ENCODE results near the gene APH1A. TPM values are rescaled to one million over a fixed set of nuclear protein-coding genes. Genes with fewer than 3 reads are reported as not detected.

APH1A gene
- total RNA-seq, 4 donors from 2014 or later = 40.3 to 68.9 (median 49.5) TPM

- H3K36me3 ChIP-seq = peaks cover 0 to 43% of the 10 kb centered on the region in 2 donors
- no peaks in the 10 kb centered on the region for H3K27me3 ChIP-seq
- TF ChIP-seq, protein P1, sequence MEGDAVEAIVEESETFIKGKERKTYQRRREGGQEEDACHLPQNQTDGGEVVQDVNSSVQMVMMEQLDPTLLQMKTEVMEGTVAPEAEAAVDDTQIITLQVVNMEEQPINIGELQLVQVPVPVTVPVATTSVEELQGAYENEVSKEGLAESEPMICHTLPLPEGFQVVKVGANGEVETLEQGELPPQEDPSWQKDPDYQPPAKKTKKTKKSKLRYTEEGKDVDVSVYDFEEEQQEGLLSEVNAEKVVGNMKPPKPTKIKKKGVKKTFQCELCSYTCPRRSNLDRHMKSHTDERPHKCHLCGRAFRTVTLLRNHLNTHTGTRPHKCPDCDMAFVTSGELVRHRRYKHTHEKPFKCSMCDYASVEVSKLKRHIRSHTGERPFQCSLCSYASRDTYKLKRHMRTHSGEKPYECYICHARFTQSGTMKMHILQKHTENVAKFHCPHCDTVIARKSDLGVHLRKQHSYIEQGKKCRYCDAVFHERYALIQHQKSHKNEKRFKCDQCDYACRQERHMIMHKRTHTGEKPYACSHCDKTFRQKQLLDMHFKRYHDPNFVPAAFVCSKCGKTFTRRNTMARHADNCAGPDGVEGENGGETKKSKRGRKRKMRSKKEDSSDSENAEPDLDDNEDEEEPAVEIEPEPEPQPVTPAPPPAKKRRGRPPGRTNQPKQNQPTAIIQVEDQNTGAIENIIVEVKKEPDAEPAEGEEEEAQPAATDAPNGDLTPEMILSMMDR (IDR thresholded peaks at IDR 0.05) = peak in 2 of 4 experiments; percentile 19
- peak; percentile 68 to 74 for TF ChIP-seq POLR2A (IDR thresholded peaks at IDR 0.05)
- no peak for TF ChIP-seq EP300 (IDR thresholded peaks at IDR 0.05)
- peak; percentile 93 for TF ChIP-seq POLR2AphosphoS5 (IDR thresholded peaks at IDR 0.05)
- ATAC-seq = peak; percentile 98
- H3K27ac ChIP-seq = peak within 1 kb of the TSS; percentile 73 to 91 (median 87)
- H3K4me1 ChIP-seq = peaks cover 0 to 29% (median 6%) of the 10 kb centered on the region in 3 donors
- H3K4me3 ChIP-seq = peak within 1 kb of the TSS; percentile 71
- 6 to 7% methylated on average over 32 to 33 of the region's 43 CpGs for WGBS, 2 donors (ENCODE audit: low coverage in 1 of 2)
- H3K9me3 ChIP-seq = no peaks in the 10 kb centered on the region
Measured at GRCh38 chr1:150293433-150294253, 24.8 kb upstream of the APH1A start, which contains the start of gene MRPS21. Gene MRPS21 (plus strand): TSS chr1:150293861. CDS start chr1:150294367, 506 bp downstream.

GRCh38 chr1:150288822-150289221, 20.0 kb upstream of the APH1A start:
- no peak overlapping the region for H3K27ac ChIP-seq

GRCh38 chr1:150288382-150288781, 19.6 kb upstream of the APH1A start:
- peaks cover 3 to 52% of the 10 kb centered on the region in 2 donors for H3K36me3 ChIP-seq
- no peak overlapping the region for H3K27ac ChIP-seq
- peaks cover 0 to 39% (median 9%) of the 10 kb centered on the region in 3 donors for H3K4me1 ChIP-seq
- H3K27me3 ChIP-seq = no peaks in the 10 kb centered on the region
- 63 to 84% methylated on average over 1 of the region's 1 CpG for WGBS, 2 donors (ENCODE audit: low coverage in 1 of 2)
- TF ChIP-seq POLR2AphosphoS5 (IDR thresholded peaks at IDR 0.05) (no peak), EP300 (IDR thresholded peaks at IDR 0.05) (no peak), POLR2A (IDR thresholded peaks at IDR 0.05) (no peak)
- TF ChIP-seq, protein P1 (IDR thresholded peaks at IDR 0.05) = no peak
- no peaks in the 10 kb centered on the region for H3K9me3 ChIP-seq
- no peak overlapping the region for H3K4me3 ChIP-seq
- ATAC-seq = no peak

More at GRCh38 chr1:150288822-150289221, 20.0 kb upstream of the APH1A start:
- Histone ChIP-seq H3K4me1 (peaks cover 0 to 36% (median 6%) of the 10 kb centered on the region in 3 donors), H3K27me3 (no peaks in the 10 kb centered on the region), H3K9me3 (no peaks in the 10 kb centered on the region), H3K36me3 (peaks cover 3 to 52% of the 10 kb centered on the region in 2 donors), H3K4me3 (no peak overlapping the region)
- no peak for ATAC-seq
- TF ChIP-seq, protein P1 (IDR thresholded peaks at IDR 0.05) = no peak
- no peak for TF ChIP-seq POLR2A (IDR thresholded peaks at IDR 0.05)
- TF ChIP-seq POLR2AphosphoS5 (IDR thresholded peaks at IDR 0.05) = no peak
- no peak for TF ChIP-seq EP300 (IDR thresholded peaks at IDR 0.05)
- 84 to 85% methylated on average over 4 of the region's 4 CpGs for WGBS, 2 donors (ENCODE audit: low coverage in 1 of 2)

DNA sequence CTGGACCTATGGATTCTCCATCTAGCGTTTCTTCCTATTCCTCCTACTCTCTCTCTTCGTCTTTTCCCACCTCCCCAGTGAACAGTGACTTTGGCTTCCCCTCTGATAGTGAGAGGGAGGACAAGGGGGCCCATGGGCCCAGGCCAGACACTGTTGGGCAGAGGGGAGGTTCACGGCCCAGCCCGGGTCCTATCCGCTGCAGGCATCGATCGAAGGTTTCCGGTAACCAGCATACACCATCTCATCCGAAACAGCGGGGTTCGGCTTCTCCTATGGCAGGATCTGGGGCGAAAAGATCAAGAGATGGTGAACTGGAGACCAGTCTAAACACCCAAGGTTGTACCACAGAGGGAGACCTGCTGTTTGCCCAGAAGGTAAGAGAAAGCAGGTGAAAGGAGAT, 14.4 kb upstream of the APH1A start:
- no peaks in the 10 kb centered on the region for H3K9me3 ChIP-seq
- no peaks in the 10 kb centered on the region for H3K27me3 ChIP-seq
- 40 to 79% methylated on average over 2 to 5 of the region's 12 CpGs for WGBS, 2 donors (ENCODE audit: low coverage in 1 of 2)
- H3K36me3 ChIP-seq = peaks cover 3 to 41% of the 10 kb centered on the region in 2 donors
- no peak for TF ChIP-seq POLR2A (IDR thresholded peaks at IDR 0.05)
- no peak for TF ChIP-seq EP300 (IDR thresholded peaks at IDR 0.05)
- TF ChIP-seq POLR2AphosphoS5 (IDR thresholded peaks at IDR 0.05) = no peak
- TF ChIP-seq, protein P1 (IDR thresholded peaks at IDR 0.05) = no peak
- ATAC-seq = no peak
- peak overlapping the region; percentile 70 to 99 (median 94) for H3K27ac ChIP-seq
- peak overlapping the region; percentile 41 to 68 for H3K4me3 ChIP-seq
- peaks cover 6 to 65% (median 18%) of the 10 kb centered on the region in 3 donors for H3K4me1 ChIP-seq
